ENCODE results near the gene ZNF273.
"Not testable (repeated sequence)": the region's sequence is repeated elsewhere in the genome, so short reads cannot be mapped to it uniquely, and the experiment has no call there.

ZNF273 gene

DNA sequence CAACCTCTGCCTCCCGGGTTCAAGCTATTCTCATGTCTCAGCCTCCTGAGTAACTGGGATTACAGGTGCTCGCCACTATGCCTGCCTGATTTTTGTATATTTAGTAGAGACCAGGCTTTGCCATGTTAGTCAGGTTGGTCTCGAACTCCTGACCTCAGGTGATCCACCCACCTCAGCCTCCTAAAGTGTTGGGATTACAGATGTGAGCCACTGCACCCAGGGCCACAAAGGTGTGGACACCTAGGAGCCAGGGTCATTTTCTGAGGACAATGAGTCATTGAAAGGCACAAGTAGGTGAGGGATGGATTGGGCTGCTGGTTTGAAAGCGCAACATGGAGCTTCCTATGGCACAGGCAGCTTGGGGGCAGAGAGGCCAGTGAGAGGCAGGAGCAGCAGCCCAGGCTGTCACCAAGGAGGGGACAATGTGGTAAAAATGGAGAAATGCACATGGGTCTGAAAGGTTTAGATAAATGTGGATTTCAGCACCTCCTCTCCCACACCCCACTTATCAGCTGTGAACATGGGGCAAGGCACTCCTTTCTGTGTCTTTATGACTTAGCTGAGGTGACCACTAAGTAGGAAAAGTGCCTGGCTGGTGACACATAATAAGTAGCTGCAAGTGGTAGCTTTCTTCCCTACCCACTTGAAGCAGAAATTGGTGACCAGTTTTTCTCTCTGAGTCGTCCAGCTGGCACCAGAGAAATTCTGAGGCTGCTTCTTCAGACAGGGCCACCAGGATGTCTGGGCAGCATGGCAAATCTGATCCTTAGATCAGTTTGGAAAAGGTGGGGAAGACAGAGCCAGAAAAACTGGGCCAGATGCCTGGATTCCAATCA lies 41.8 kb downstream of the ZNF273 start:
- not testable (repeated sequence) for DNase-seq (ENCODE audit: low read depth)

- no peak for DNase-seq (ENCODE audit: low read depth)
These were observed 42.6 kb downstream of the ZNF273 start for GRCh38 chr7:64945503-64946175.

- DNase-seq (ENCODE audit: low read depth), result no peak
These were observed 43.7 kb downstream of the ZNF273 start for GRCh38 chr7:64946772-64947171.

- no peak for DNase-seq (ENCODE audit: low read depth)
These were observed 44.4 kb downstream of the ZNF273 start for GRCh38 chr7:64947252-64948000.

DNA sequence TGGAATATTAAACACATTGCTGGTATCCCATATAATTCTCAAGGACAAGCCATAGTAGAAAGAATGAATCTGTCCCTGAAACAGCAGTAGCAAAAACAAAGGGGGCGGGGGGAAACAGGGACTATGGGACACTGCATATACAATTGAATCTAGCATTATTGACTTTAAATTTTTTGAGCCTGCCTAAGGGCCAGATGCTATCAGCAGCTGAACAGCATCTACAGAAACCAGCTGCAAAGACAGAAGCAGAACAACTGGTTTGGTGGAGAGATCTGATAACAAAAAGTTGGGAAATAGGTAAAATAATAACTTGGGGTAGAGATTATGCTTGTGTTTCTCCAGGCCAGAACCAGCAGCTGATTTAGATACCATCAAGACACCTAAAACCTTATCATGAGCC lies 45.7 kb downstream of the ZNF273 start:
- DNase-seq (ENCODE audit: low read depth), result not testable (repeated sequence)

DNA sequence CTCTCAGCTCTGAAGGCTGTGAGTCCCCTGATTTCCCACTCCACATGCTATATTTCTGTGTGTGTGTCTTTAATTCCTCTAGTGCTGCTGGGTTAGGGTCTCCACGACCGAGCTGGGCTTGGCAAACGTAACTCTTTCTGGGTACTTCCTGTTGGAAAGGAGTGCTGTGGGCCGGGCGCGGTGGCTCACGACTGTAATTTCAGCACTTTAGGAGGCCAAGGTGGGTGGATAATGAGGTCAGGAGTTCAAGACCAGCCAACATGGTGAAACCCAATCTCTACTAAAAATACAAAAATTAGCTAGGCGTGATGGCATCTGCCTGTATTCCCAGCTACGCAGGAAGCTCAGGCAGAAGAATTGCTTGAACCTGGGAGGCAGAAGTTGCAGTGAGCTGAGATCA lies 47.6 kb downstream of the ZNF273 start:
- not testable (repeated sequence) for DNase-seq (ENCODE audit: low read depth)

- no peak for DNase-seq (ENCODE audit: low read depth)
These were observed 48.3 kb downstream of the ZNF273 start for GRCh38 chr7:64951250-64951848.

GRCh38 chr7:64959072-64959747 lies 56.1 kb downstream of the ZNF273 start:
- no peak for DNase-seq (ENCODE audit: low read depth)

- no peak for DNase-seq (ENCODE audit: low read depth)
These were observed 62.5 kb downstream of the ZNF273 start for GRCh38 chr7:64965594-64965993.

GRCh38 chr7:64978497-64979203 lies 75.6 kb downstream of the ZNF273 start:
- DNase-seq (ENCODE audit: low read depth), result no peak

Measured in stimulated activated CD8-positive, alpha-beta memory T cell treated with anti-CD3 and anti-CD28 coated beads, Interleukin-7, amount 100 ng/mL, for 24 hours (primary cell).